Measurements from ENCODE around the gene SIGLEC8.

GRCh38 chr19:51458899-51459505 lies 748 bp upstream of the SIGLEC8 start:
- TF ChIP-seq SIN3A (conservative IDR thresholded peaks at IDR 0.05 in 1 of 2, IDR thresholded peaks at IDR 0.05 in 1 of 2; ENCODE audit: low read depth in 1 of 2, low read length in 2 of 2) (no peak), MAFK (IDR thresholded peaks at IDR 0.05; ENCODE audit: low read depth, low read length) (no peak), RFX5 (IDR thresholded peaks at IDR 0.05; ENCODE audit: borderline replicate concordance, low read depth, low read length) (no peak), USF2 (IDR thresholded peaks at IDR 0.05; ENCODE audit: low read length) (no peak), SRF (IDR thresholded peaks at IDR 0.05; ENCODE audit: low read depth, low read length) (no peak), CTCF (IDR thresholded peaks at IDR 0.05; ENCODE audit: control extremely low read depth in 1 of 3, insufficient read depth in 1 of 3, low read depth in 1 of 3, low read length in 3 of 3) (no peak)

All from H1 (cell line).